B cell (primary cell): ENCODE measurements around the gene MYH14. TPM values are rescaled to one million over a fixed set of nuclear protein-coding genes. Genes with fewer than 3 reads are reported as not detected.
"Not testable (repeated sequence)": the region's sequence is repeated elsewhere in the genome, so short reads cannot be mapped to it uniquely, and the experiment has no call there.

ENCODE experiments used
- ATAC-seq: fragments of 200-7000 bp; cut with Tn5 transposase; one replicate; pipeline ENCODE4 v1.10.0; 2021; ENCODE audit warnings: low read depth, mild to moderate bottlenecking, moderate number of reproducible peaks, moderate library complexity
- CTCF ChIA-PET: fragments of 350-600 bp; sonication (Branson Sonifier 250); formaldehyde crosslinking; loops from one replicate; lab custom pipeline; 2021; ENCODE audit warnings: antibody characterized with exemption, inconsistent platforms; lab: Charles Lee
- POLR2A ChIA-PET: fragments of 350-600 bp; sonication (Branson Sonifier 250); formaldehyde crosslinking; loops from one replicate; lab custom pipeline; 2021; ENCODE audit warnings: antibody characterized with exemption; lab: Charles Lee
- DNase-seq: peaks from one replicate; pipeline ENCODE4 v3.0.0; 2013
- H2AFZ ChIP-seq: 2 replicates; pipeline ENCODE4 v1.6.1; 2012; ENCODE audit warnings: mild to moderate bottlenecking, low read depth, low read length; ENCODE audit not compliant: insufficient read depth, poor library complexity, severe bottlenecking
- H3K27ac ChIP-seq, 2 donors: 1 replicate in 1 of 2; 2 replicates in 1 of 2; pipeline ENCODE4 v1.5.1; 2012 to 2013; ENCODE audit warnings: low read length in 2 of 2, mild to moderate bottlenecking in 2 of 2, moderate library complexity in 1 of 2
- H3K27me3 ChIP-seq, 4 experiments: fragments of 200-600 bp in 1 of 4; sonication (generic) in 1 of 4; replicated peaks in 1 of 4; 1 replicate in 2 of 4; 2 replicates in 2 of 4; pipeline versions ENCODE4 v1.6.1 to v1.7.0; 2013 to 2016; ENCODE audit warnings: low read length in 3 of 4, mild to moderate bottlenecking in 2 of 4, mixed read lengths in 1 of 4, moderate library complexity in 1 of 4; ENCODE audit not compliant: insufficient read depth in 4 of 4, control insufficient read depth in 3 of 4; ENCODE audit errors: control extremely low read depth in 1 of 4
- H3K36me3 ChIP-seq, 2 experiments: replicated peaks in 1 of 2; 1 replicate in 1 of 2; 2 replicates in 1 of 2; pipeline versions ENCODE4 v1.6.1 to v1.7.1; 2013; ENCODE audit warnings: low read length in 1 of 2; ENCODE audit not compliant: insufficient read depth in 2 of 2, control insufficient read depth in 1 of 2; ENCODE audit errors: control extremely low read depth in 1 of 2, extremely low read depth in 1 of 2
- H3K4me1 ChIP-seq, 2 donors: fragments of 200-600 bp in 1 of 2; sonication (generic) in 1 of 2; 1 replicate in 1 of 2; 2 replicates in 1 of 2; pipeline versions ENCODE4 v1.5.1 to v1.6.1; 2013 to 2017; ENCODE audit warnings: low read length in 2 of 2; ENCODE audit not compliant: control insufficient read depth in 2 of 2, insufficient read depth in 2 of 2
- H3K4me2 ChIP-seq: replicated peaks from 2 replicates; pipeline ENCODE3; 2012; ENCODE audit warnings: mild to moderate bottlenecking, low read depth, low read length; ENCODE audit not compliant: poor library complexity, severe bottlenecking
- H3K4me3 ChIP-seq, 5 experiments: fragments of 200-600 bp in 1 of 5; sonication (generic) in 1 of 5; 1 replicate in 3 of 5; 2 replicates in 2 of 5; pipeline versions ENCODE4 v1.5.1 to v1.7.0; 2011 to 2016; ENCODE audit warnings: low read length in 4 of 5, mild to moderate bottlenecking in 4 of 5, low read depth in 2 of 5, control low read depth in 1 of 5, moderate library complexity in 1 of 5; ENCODE audit not compliant: insufficient read depth in 1 of 5; ENCODE audit errors: control extremely low read depth in 1 of 5, extremely low read depth in 1 of 5
- H3K79me2 ChIP-seq: fragments of 200-600 bp; sonication (generic); one replicate; pipeline ENCODE4 v1.6.0; 2016; ENCODE audit warnings: low read length; ENCODE audit not compliant: control insufficient read depth, insufficient read depth
- H3K9ac ChIP-seq: fragments of 200-600 bp; sonication (generic); 2 replicates; pipeline ENCODE4 v1.6.1; 2017; ENCODE audit warnings: mild to moderate bottlenecking, low read length, moderate library complexity
- H3K9me3 ChIP-seq, 3 donors: one replicate each; pipeline versions ENCODE4 v1.6.1 to v1.7.1; 2013; ENCODE audit warnings: low read length in 2 of 3; ENCODE audit not compliant: control insufficient read depth in 2 of 3, insufficient read depth in 1 of 3; ENCODE audit errors: control extremely low read depth in 1 of 3
- H4K20me1 ChIP-seq: 2 replicates; pipeline ENCODE4 v1.6.0; 2012; ENCODE audit warnings: mild to moderate bottlenecking, low read length; ENCODE audit not compliant: insufficient read depth, control insufficient read depth, poor library complexity, severe bottlenecking
- H3K27ac Mint-ChIP-seq: one replicate; pipeline ENCODE4 v1.8.0; 2021; ENCODE audit warnings: mixed read lengths
- H3K27me3 Mint-ChIP-seq: one replicate; pipeline ENCODE4 v1.8.0; 2021; ENCODE audit warnings: mixed read lengths
- H3K4me1 Mint-ChIP-seq: one replicate; pipeline ENCODE4 v1.8.0; 2021; ENCODE audit warnings: mixed read lengths
- H3K4me3 Mint-ChIP-seq: one replicate; pipeline ENCODE4 v1.8.0; 2021; ENCODE audit warnings: mixed read lengths
- H3K9me3 Mint-ChIP-seq: one replicate; pipeline ENCODE4 v1.8.0; 2022; ENCODE audit warnings: mixed read lengths; ENCODE audit not compliant: insufficient read depth
- CTCF ChIP-seq: fragments of 200-600 bp; IDR thresholded peaks from one replicate; pipeline ENCODE4 v1.8.0; 2022; ENCODE audit warnings: antibody characterized with exemption, mild to moderate bottlenecking
- EZH2 ChIP-seq: IDR thresholded peaks from 2 replicates; pipeline ENCODE4 v1.6.1; 2012; ENCODE audit warnings: borderline replicate concordance, low read depth, mild to moderate bottlenecking, moderate library complexity, low read length; ENCODE audit not compliant: insufficient read depth, poor library complexity, severe bottlenecking
- WGBS: methylation state at CpG from one replicate; pipeline ENCODE4 v1.1.5; 2013; ENCODE audit warnings: missing lambda C conversion rate; ENCODE audit not compliant: insufficient coverage; 5-methylcytosine and 5-hydroxymethylcytosine counted together
- intact Hi-C: fragments of 100-400 bp; cut with micrococcal nuclease; formaldehyde crosslinking; loops from one replicate; pipeline ENCODE4 v1.10.0; 2022
- polyA plus RNA-seq: library from polyadenylated mRNA; depleted of rRNA; stranded (reverse); fragments of >200 nt; gene quantifications from 2 replicates; pipeline ENCODE4 v1.2.3, GENCODE V29; 2012
- total RNA-seq, 2 donors: library from RNA; stranded (reverse); fragments of 120-200 nt in 1 of 2; gene quantifications; 1 replicate in 1 of 2; 2 replicates in 1 of 2; pipeline versions ENCODE4 v1.2.3 to v1.2.4, GENCODE V29; 2013 to 2022

Gene MYH14
- total and polyA plus RNA-seq, 2 donors (not counting 1 experiment from before 2014, with no cell fraction given): not detected

GRCh38 chr19:50329146-50329925, 125.9 kb downstream of the MYH14 start, which contains the start of gene KCNC3:
Gene KCNC3 (minus strand): TSS chr19:50329377. CDS start chr19:50329082, 295 bp downstream.
- Histone ChIP-seq H3K79me2 (peaks cover 18% of the 10 kb centered on the region), H3K27ac (peak within 1 kb of the TSS; percentile 50 to 77), H3K4me3 (peak within 1 kb of the TSS in 4 of 5 experiments; percentile 41 to 71 (median 56)), H3K27me3 (peaks cover 0 to 9% (median 2%) of the 10 kb centered on the region in 4 experiments), H3K9me3 (peaks cover 0 to 55% (median 0%) of the 10 kb centered on the region in 3 donors), H3K9ac (peak within 1 kb of the TSS; percentile 58), H4K20me1 (peaks cover 56% of the 10 kb centered on the region), H3K4me2 (peak within 1 kb of the TSS; percentile 82), H3K36me3 (peaks cover 0 to 6% of the 10 kb centered on the region in 2 experiments), H3K4me1 (peaks cover 62 to 80% of the 10 kb centered on the region in 2 donors), H2AFZ (peak within 1 kb of the TSS; percentile 49)
- H3K9me3 Mint-ChIP-seq: peaks cover 4% of the 10 kb centered on the region
- DNase-seq: peak; percentile 99
- peak within 1 kb of the TSS; percentile 94 for H3K27ac Mint-ChIP-seq
- intact Hi-C loops: loop anchor here (1.0 to 5.0 kb wide), 5 partner anchors 12 to 1997 kb away; partner anchors contain the start of genes NR1H2 and VRK3
- ChIA-PET CTCF (interaction anchor here (0.6 to 3.9 kb wide), 13 partner anchors 12 to 227 kb away, joined by 3 to 45 read pairs (median 4); partner anchors contain the start of gene JOSD2), POLR2A (interaction anchor here (0.5 to 7.1 kb wide), 16 partner anchors 10 to 1590 kb away, joined by 3 to 122 read pairs (median 4); partner anchors contain the start of genes JOSD2 and POLD1)
- no peak for TF ChIP-seq EZH2
- no peak for TF ChIP-seq CTCF
- H3K4me3 Mint-ChIP-seq: peak within 1 kb of the TSS; percentile 91
- ATAC-seq: peak; percentile 64
- H3K4me1 Mint-ChIP-seq: peaks cover 79% of the 10 kb centered on the region
- WGBS: 4% methylated on average over 36 of the region's 43 CpGs
- H3K27me3 Mint-ChIP-seq: peaks cover 12% of the 10 kb centered on the region

DNA sequence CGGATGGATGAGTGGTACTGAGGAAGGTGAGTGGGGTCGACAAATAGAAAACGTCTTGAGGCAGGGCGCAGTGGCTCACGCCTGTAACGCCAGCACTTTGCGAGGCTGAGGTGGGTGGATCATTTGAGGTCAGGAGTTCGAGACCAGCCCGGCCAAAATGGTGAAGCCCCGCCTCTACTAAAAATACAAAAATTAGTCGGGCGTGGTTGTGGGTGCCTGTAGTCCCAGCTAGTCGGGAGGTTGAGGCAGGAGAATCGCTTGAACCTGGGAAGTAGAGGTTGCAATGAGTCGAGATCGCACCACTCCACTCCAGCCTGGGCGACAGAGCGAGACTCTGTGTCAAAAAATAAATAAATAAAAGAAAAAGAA, 126.5 kb downstream of the MYH14 start:
- POLR2A ChIA-PET: interaction anchor here (0.9 to 7.1 kb wide), 6 partner anchors 9 to 181 kb away, joined by 3 to 122 read pairs (median 11); partner anchors contain the start of gene JOSD2
- Histone ChIP-seq H3K4me3 (peak overlapping the region in 4 of 5 experiments; percentile 36 to 71 (median 54)), H3K36me3 (peaks cover 0 to 11% of the 10 kb centered on the region in 2 experiments), H4K20me1 (peaks cover 56% of the 10 kb centered on the region), H3K9me3 (peaks cover 0 to 55% (median 0%) of the 10 kb centered on the region in 3 donors), H3K27ac (peak overlapping the region; percentile 50 to 77), H3K9ac (peak overlapping the region; percentile 54), H3K79me2 (peaks cover 23% of the 10 kb centered on the region), H3K4me1 (peaks cover 66 to 86% of the 10 kb centered on the region in 2 donors), H3K4me2 (peak overlapping the region; percentile 82), H2AFZ (peak overlapping the region; percentile 49)
- CTCF ChIA-PET: interaction anchor here (1.3 to 3.9 kb wide), 6 partner anchors 11 to 149 kb away, joined by 3 to 45 read pairs (median 15); no protein-coding TSS in a partner anchor
- peaks cover 80% of the 10 kb centered on the region for H3K4me1 Mint-ChIP-seq
- intact Hi-C loops: loop anchor here (1.0 to 5.0 kb wide), 5 partner anchors 11 to 1998 kb away; partner anchors contain the start of genes NR1H2 and VRK3
- not testable (repeated sequence) for H3K9me3 Mint-ChIP-seq, ATAC-seq, DNase-seq, H3K27me3 ChIP-seq
- peaks cover 12% of the 10 kb centered on the region for H3K27me3 Mint-ChIP-seq
- 24% methylated on average over 7 of the region's 18 CpGs for WGBS
- H3K4me3 Mint-ChIP-seq: peak overlapping the region; percentile 91
- peak overlapping the region; percentile 94 for H3K27ac Mint-ChIP-seq
